AG04449 (cell line): ENCODE measurements around the gene OXER1.

Source experiments
- CTCF ChIA-PET: fragments of 350-600 bp; formaldehyde crosslinking; extraction: SDS; loops from one replicate; lab custom pipeline; 2021; ENCODE audit warnings: antibody characterized with exemption; lab: Yijun Ruan, JAX
- POLR2A ChIA-PET: fragments of 400-600, 350-600 bp; formaldehyde crosslinking; extraction: SDS; loops from one replicate; lab custom pipeline; 2020; ENCODE audit warnings: antibody characterized with exemption, inconsistent platforms; lab: Yijun Ruan, JAX
- DNase-seq: peaks from one replicate; pipeline ENCODE4 v3.0.0-alpha.2; 2010; ENCODE audit warnings: low read depth, low spot score
- H3K4me3 ChIP-seq: 2 replicates; pipeline ENCODE4 v1.5.1; 2011; ENCODE audit warnings: low read depth, mild to moderate bottlenecking, control low read depth, low read length
- CTCF ChIP-seq: IDR thresholded peaks from one replicate; pipeline ENCODE4 v1.5.1; 2011; ENCODE audit warnings: mild to moderate bottlenecking, moderate library complexity, low read length, control low read depth, inconsistent platforms; ENCODE audit not compliant: insufficient read depth; ENCODE audit errors: missing control alignments

OXER1 gene

GRCh38 chr2:42762823-42763804 is 821 bp downstream of the OXER1 start:
- H3K4me3 ChIP-seq = no peak overlapping the region
- no peak for DNase-seq
- ChIA-PET POLR2A (no interaction called here), CTCF (no interaction called here)
- TF ChIP-seq CTCF = no peak

GRCh38 chr2:42762155-42762554 is 1.8 kb downstream of the OXER1 start:
- DNase-seq = no peak
- CTCF ChIA-PET = no interaction called here
- POLR2A ChIA-PET = no interaction called here
- no peak overlapping the region for H3K4me3 ChIP-seq
- no peak for TF ChIP-seq CTCF

- ChIA-PET POLR2A (no interaction called here), CTCF (no interaction called here)
- no peak for DNase-seq
- TF ChIP-seq CTCF = no peak
- no peak overlapping the region for H3K4me3 ChIP-seq
These were observed 2.4 kb downstream of the OXER1 start for GRCh38 chr2:42761554-42761953.

- POLR2A ChIA-PET = no interaction called here
These were observed 5.2 kb downstream of the OXER1 start for GRCh38 chr2:42758751-42759150.

GRCh38 chr2:42757981-42758740 is 5.8 kb downstream of the OXER1 start:
- no peak for DNase-seq
- ChIA-PET POLR2A (no interaction called here), CTCF (interaction anchor here (1.2 to 1.9 kb wide), 2 partner anchors 12 to 16 kb away, joined by 4 to 5 read pairs; no protein-coding TSS in a partner anchor)
- no peak for TF ChIP-seq CTCF
- H3K4me3 ChIP-seq = no peak overlapping the region

More at GRCh38 chr2:42758751-42759150, 5.2 kb downstream of the OXER1 start:
- no peak for DNase-seq
- H3K4me3 ChIP-seq = no peak overlapping the region
- no peak for TF ChIP-seq CTCF
- CTCF ChIA-PET = interaction anchor here (1.2 to 1.9 kb wide), 2 partner anchors 11 to 16 kb away, joined by 4 to 5 read pairs; no protein-coding TSS in a partner anchor
